Measurements from ENCODE around the gene PPP1R3D.

GRCh38 chr20:59933849-59934585 lies 6.1 kb downstream of the PPP1R3D start:
- TF ChIP-seq, protein P1, sequence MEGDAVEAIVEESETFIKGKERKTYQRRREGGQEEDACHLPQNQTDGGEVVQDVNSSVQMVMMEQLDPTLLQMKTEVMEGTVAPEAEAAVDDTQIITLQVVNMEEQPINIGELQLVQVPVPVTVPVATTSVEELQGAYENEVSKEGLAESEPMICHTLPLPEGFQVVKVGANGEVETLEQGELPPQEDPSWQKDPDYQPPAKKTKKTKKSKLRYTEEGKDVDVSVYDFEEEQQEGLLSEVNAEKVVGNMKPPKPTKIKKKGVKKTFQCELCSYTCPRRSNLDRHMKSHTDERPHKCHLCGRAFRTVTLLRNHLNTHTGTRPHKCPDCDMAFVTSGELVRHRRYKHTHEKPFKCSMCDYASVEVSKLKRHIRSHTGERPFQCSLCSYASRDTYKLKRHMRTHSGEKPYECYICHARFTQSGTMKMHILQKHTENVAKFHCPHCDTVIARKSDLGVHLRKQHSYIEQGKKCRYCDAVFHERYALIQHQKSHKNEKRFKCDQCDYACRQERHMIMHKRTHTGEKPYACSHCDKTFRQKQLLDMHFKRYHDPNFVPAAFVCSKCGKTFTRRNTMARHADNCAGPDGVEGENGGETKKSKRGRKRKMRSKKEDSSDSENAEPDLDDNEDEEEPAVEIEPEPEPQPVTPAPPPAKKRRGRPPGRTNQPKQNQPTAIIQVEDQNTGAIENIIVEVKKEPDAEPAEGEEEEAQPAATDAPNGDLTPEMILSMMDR (conservative IDR thresholded peaks at IDR 0.05; ENCODE audit: low read length) = peak; percentile 63
- no peak for TF ChIP-seq EZH2phosphoT487 (IDR thresholded peaks at IDR 0.05; ENCODE audit: borderline replicate concordance, low read depth, low read length)
